ENCODE results near the gene RASGRP1.

RASGRP1 gene

DNA sequence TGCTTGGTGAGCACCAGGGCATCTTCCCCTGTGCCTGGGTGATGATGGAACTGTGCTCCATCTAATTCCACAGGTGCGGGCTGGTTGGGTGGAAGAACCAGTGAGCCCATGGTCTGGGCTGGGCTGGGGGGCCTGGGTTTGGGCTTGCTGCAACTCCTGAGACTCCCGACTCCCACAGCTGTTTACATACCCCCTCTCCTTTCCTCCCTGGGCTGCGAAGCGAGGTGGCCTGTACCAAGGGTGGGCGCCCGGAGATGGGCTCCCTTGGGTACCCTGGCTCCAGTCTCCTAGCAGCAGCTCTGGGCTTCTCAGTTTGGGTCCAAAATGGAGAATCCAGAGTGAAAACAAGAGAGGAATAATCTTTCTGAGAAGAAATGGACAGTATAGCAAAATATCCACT lies 105.1 kb downstream of the RASGRP1 start:
- DNase-seq (ENCODE audit: low read depth) = no peak

DNA sequence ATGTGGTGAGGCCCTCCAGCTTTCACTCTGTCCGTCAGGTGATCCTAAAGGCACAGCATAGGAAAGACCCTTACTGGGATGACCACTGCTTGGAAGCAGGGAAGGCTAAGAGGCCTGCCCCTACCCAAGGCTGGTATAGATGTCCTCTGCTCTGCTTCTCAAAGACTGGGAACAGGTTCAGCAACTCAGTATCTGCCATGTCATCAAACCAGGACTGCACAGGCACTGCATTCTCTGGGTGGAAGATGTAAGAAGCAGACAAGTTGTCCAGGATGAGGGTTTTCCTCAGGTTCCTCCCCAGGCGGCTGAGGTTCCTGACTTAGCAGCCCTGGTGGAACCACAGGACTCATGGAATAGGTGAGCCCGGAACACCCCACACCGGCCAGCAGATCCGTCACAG lies 106.0 kb downstream of the RASGRP1 start:
- DNase-seq (ENCODE audit: low read depth) = no peak

DNA sequence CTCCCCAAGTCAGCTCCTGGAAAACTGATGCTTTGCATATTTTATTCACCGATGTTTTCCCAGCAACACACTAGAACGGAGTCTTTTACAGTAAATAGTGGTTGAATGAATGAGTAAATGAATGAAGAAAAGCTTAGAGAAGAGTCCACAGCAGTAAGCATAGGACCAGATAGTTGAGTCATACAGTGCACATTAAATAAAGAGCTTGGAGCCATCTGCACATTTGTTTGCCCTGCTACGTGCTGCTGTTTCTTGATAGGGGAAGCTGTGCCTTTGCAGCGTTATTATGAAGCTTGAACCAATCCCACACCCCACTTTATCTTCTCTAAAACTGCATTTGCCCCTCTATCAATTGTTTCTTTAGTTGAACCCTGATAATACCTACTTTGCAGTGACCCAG lies 109.5 kb downstream of the RASGRP1 start:
- DNase-seq (ENCODE audit: low read depth) = no peak

GRCh38 chr15:38454696-38455090 lies 109.9 kb downstream of the RASGRP1 start:
- no peak for DNase-seq (ENCODE audit: low read depth)

DNA sequence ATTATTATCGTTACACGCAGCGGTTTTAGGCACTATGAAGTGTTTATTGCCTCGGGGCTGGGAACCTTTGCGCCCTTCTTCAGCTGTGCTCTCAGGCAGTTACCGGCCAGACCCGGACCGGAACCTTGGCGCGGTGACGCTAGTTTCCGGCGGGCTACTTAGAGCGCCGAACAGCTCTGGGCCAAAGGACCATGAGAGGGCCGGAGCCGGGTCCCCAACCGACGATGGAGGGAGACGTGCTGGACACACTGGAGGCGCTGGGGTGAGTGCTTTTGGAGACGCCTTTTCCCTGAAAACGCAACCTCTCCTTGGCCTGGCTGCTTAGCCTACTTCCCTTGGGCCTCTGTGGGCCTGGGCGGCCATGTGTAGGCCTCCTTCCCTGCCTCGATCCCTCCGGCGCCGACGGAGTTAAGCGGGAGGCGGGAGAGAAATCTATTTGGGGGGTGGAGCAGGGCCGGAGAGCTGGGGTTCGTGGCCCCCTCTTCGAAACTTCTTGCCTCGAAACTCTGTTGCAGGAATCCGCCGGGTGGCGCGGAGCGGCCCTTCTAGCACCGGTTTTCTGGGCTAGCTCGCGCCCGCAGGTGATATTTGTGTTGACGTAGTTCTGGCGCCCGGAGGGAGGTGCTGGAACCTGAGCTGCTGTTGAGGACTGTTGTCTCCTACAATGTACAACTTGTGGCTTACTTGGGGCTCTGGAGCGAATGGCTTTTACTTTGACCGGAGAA lies 110.5 kb downstream of the RASGRP1 start, which contains the start of gene FAM98B:
FAM98B (plus strand) TSS at position 157 of the 725 bp plus-strand sequence; CDS start at position 192, 35 bp downstream.
- DNase-seq (ENCODE audit: low read depth) = peak; percentile 88

GRCh38 chr15:38441130-38441519 lies 123.5 kb downstream of the RASGRP1 start:
- DNase-seq (ENCODE audit: low read depth) = no peak

DNA sequence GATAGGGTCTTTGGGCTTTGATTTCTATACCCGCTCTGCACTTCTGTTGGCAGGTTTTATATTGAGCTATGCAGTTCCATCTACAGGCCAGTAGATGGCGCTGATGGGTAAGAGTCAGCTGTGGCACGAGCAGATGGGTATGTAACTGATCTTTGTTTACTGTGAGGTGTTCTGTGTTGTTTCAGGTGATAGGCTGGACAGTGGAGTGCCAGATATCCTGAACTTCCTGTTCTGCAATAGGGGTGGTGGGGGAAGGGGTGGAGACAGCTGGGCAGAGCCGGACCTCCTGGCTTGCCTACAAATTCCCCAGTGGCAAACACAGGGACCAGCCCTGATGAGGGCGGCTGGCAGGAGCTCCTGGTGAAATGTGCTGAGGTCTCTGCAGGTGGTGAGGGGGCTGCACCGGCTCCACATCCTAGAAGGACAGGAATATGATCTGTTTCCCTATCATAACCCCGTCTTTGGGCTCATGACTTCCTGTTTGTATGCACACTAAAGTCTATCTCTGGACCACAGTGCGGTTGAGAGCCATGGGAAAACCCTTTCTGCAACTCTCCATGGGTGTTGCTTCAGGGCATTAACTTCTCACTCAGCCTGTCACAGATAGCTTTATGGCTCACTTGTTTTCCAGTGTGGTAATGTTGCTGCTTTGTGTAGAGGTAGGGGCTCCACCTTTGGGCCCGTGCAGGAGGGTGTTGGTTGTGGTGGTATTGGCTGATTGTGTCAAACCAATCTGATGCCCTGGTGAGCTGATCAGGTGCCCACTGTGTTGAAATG lies 124.1 kb downstream of the RASGRP1 start:
- DNase-seq (ENCODE audit: low read depth) = peak; percentile 14

Data from stimulated activated CD8-positive, alpha-beta memory T cell treated with anti-CD3 and anti-CD28 coated beads, Interleukin-15, amount 100 ng/mL, for 1 hour (primary cell).